Adrenal gland (tissue), 5 donors: ENCODE data around the gene TNFRSF14.
A peak's percentile ranks its signal among the peaks of the same experiment; 100 is the strongest.

Source experiments
- CTCF ChIP-seq, 6 experiments: fragments of 450-650 bp in 4 of 6; fragments of 200-600 bp in 2 of 6; sonication (generic) in 1 of 6; IDR thresholded peaks; 1 replicate in 5 of 6; 2 replicates in 1 of 6; pipeline versions ENCODE4 v1.5.1 to v1.8.0; 2016 to 2021; ENCODE audit warnings: antibody characterized with exemption in 6 of 6, mild to moderate bottlenecking in 2 of 6, moderate library complexity in 1 of 6
- POLR2A ChIP-seq, 2 donors: fragments of 450-650 bp; IDR thresholded peaks; one replicate each; pipeline ENCODE4 v1.6.1; 2017; ENCODE audit warnings: antibody characterized with exemption in 2 of 2, mild to moderate bottlenecking in 2 of 2, moderate library complexity in 1 of 2
- donor health status: DM: no; HTN: no; CAD: no.

GRCh38 chr1:2556277-2556677 lies at the start of gene TNFRSF14:
- TF ChIP-seq CTCF (IDR thresholded peaks at IDR 0.05): peak in 2 of 6 experiments; percentile 14 to 18
- TF ChIP-seq POLR2A (IDR thresholded peaks at IDR 0.05): peak in 1 of 2 donors; percentile 23
